K562 (cell line): Measurements from ENCODE around the gene PPARD. TPM values are rescaled to one million over a fixed set of nuclear protein-coding genes. Genes with fewer than 3 reads are reported as not detected.
A peak's percentile ranks its signal among the peaks of the same experiment; 100 is the strongest.

Source experiments
- ATAC-seq: fragments of 200-7000 bp; cut with Tn5 transposase; 3 replicates; pipeline ENCODE4 v1.9.1; 2020; ENCODE audit warnings: moderate library complexity
- BruUV-seq: library from RNA; stranded (reverse); fragments of 400-500 nt; replicated peaks from 2 replicates; lab custom pipeline; 2021; lab: Mats Ljungman, UMichigan
- CTCF ChIA-PET: fragments of 300-600 bp; formaldehyde crosslinking; extraction: SDS; loops from one replicate; lab custom pipeline; 2021; ENCODE audit warnings: low intra/inter-chr PET ratio; lab: Yijun Ruan, JAX
- POLR2A ChIA-PET: fragments of 300-600, 350-650 bp; sonication (Branson Sonifier 250); formaldehyde crosslinking; extraction: SDS; loops from one replicate; lab custom pipeline; 2021; ENCODE audit warnings: antibody characterized with exemption, inconsistent platforms; lab: Yijun Ruan, JAX
- DNase-seq, 4 experiments: peaks; one replicate each; pipeline versions ENCODE4 v3.0.0 to v3.0.0-alpha.2; 2011 to 2018; ENCODE audit warnings: low spot score in 3 of 4, mixed read lengths in 3 of 4; ENCODE audit errors: extremely low read depth in 1 of 4
- FAIRE-seq: peaks from 2 replicates; lab custom pipeline; 2011; peaks lifted over from hg19 to GRCh38; lab: Jason Lieb, UNC
- H2AFZ ChIP-seq: 2 replicates; pipeline ENCODE4 v1.6.0; 2011; ENCODE audit warnings: low read depth, low read length, control low read depth, inconsistent platforms
- H3K27ac ChIP-seq: fragments of 200-600 bp; 3 replicates; pipeline ENCODE4 v1.8.0; 2011; ENCODE audit warnings: low read depth, mild to moderate bottlenecking, control low read depth, inconsistent platforms, low read length, moderate library complexity, mixed read lengths; ENCODE audit errors: extremely low read depth
- H3K27me3 ChIP-seq, 2 experiments: fragments of 300-600 bp in 1 of 2; 2 replicates in 1 of 2; 3 replicates in 1 of 2; pipeline versions ENCODE4 v1.6.0 to v1.8.0; 2011; ENCODE audit warnings: inconsistent platforms in 2 of 2, low read length in 2 of 2, mild to moderate bottlenecking in 1 of 2, mixed read lengths in 1 of 2, moderate library complexity in 1 of 2; ENCODE audit not compliant: control insufficient read depth in 2 of 2, insufficient read depth in 2 of 2
- H3K36me3 ChIP-seq: fragments of 300-600 bp; 3 replicates; pipeline ENCODE4 v1.8.0; 2011; ENCODE audit warnings: mild to moderate bottlenecking, low read length, inconsistent platforms; ENCODE audit not compliant: control insufficient read depth, insufficient read depth
- H3K4me1 ChIP-seq, 2 experiments: fragments of 200-600 bp in 1 of 2; replicated peaks in 1 of 2; 2 replicates in 1 of 2; 3 replicates in 1 of 2; pipeline versions ENCODE4 v1.5.1 to v1.8.0; 2011; ENCODE audit warnings: inconsistent platforms in 2 of 2, low read length in 2 of 2, mild to moderate bottlenecking in 1 of 2, mixed read lengths in 1 of 2, moderate library complexity in 1 of 2; ENCODE audit not compliant: control insufficient read depth in 2 of 2, insufficient read depth in 2 of 2
- H3K4me2 ChIP-seq: 2 replicates; pipeline ENCODE4 v1.6.1; 2011; ENCODE audit warnings: low read length, control low read depth, inconsistent platforms, mixed read lengths; ENCODE audit not compliant: insufficient read depth
- H3K4me3 ChIP-seq: fragments of 200-600 bp; sonication (generic), shearing (Covaris generic); 2 replicates; pipeline ENCODE4 v1.5.1; 2016; ENCODE audit warnings: control low read depth, inconsistent platforms
- H3K79me2 ChIP-seq: fragments of 200-600 bp; 3 replicates; pipeline ENCODE4 v1.8.0; 2011; ENCODE audit warnings: low read length, inconsistent platforms; ENCODE audit not compliant: control insufficient read depth, insufficient read depth
- H3K9ac ChIP-seq, 2 experiments: 2 replicates each; pipeline versions ENCODE4 v1.6.0 to v1.6.1; 2011; ENCODE audit warnings: low read depth in 2 of 2, low read length in 2 of 2, control low read depth in 1 of 2, inconsistent platforms in 1 of 2, mild to moderate bottlenecking in 1 of 2, mixed read lengths in 1 of 2; ENCODE audit not compliant: insufficient read depth in 1 of 2
- H3K9me1 ChIP-seq: one replicate; pipeline ENCODE4 v1.6.0; 2011; ENCODE audit warnings: inconsistent platforms, mild to moderate bottlenecking, low read length, moderate library complexity; ENCODE audit not compliant: control insufficient read depth, insufficient read depth
- H3K9me3 ChIP-seq: replicated peaks from 2 replicates; pipeline ENCODE4 v1.5.1; 2011; ENCODE audit warnings: low read depth, low read length, inconsistent platforms; ENCODE audit not compliant: control insufficient read depth, insufficient read depth
- H4K20me1 ChIP-seq: replicated peaks from 2 replicates; pipeline ENCODE4 v1.6.1; 2011; ENCODE audit warnings: low read length, inconsistent platforms, mixed read lengths; ENCODE audit not compliant: control insufficient read depth, insufficient read depth
- BCOR ChIP-seq: fragments of 450-650 bp; IDR thresholded peaks from 2 replicates; pipeline ENCODE4 v1.6.1; 2016
- CBX1 ChIP-seq: sonication (generic); IDR thresholded peaks from 2 replicates; pipeline ENCODE4 v1.6.1; 2016; ENCODE audit warnings: antibody characterized with exemption, low read depth, mild to moderate bottlenecking
- CBX5 ChIP-seq: IDR thresholded peaks from 2 replicates; pipeline ENCODE4 v1.6.1; 2014; ENCODE audit warnings: low read depth, borderline replicate concordance
- ELK1 ChIP-seq: sonication (generic); formaldehyde crosslinking; IDR thresholded peaks from 2 replicates; pipeline ENCODE4 v1.8.1; 2022; ENCODE audit warnings: missing genetic modification reagents
- FOXA1 ChIP-seq: fragments of 450-650 bp; IDR thresholded peaks from 2 replicates; pipeline ENCODE4 v1.6.1; 2016; ENCODE audit warnings: mild to moderate bottlenecking, borderline replicate concordance
- KDM5B ChIP-seq: fragments of 200-600 bp; sonication (generic); IDR thresholded peaks from 2 replicates; pipeline ENCODE4 v1.6.1; 2012; ENCODE audit warnings: low read depth, mild to moderate bottlenecking, moderate library complexity, low read length, control low read depth, inconsistent platforms; ENCODE audit not compliant: insufficient replicate concordance
- RBM25 ChIP-seq: fragments of 200-400 bp; formaldehyde crosslinking; IDR thresholded peaks from 2 replicates; pipeline ENCODE4 v1.6.1; 2018; ENCODE audit warnings: low read length, low read depth, moderate library complexity; ENCODE audit not compliant: severe bottlenecking
- TFAP4 ChIP-seq: sonication (generic); formaldehyde crosslinking; IDR thresholded peaks from 2 replicates; pipeline ENCODE4 v1.8.0; 2022; ENCODE audit warnings: missing genetic modification reagents, mild to moderate bottlenecking, moderate library complexity, borderline replicate concordance
- THRB ChIP-seq: fragments of 450-650 bp; formaldehyde crosslinking; conservative IDR thresholded peaks from 2 replicates; pipeline ENCODE4 v1.4.0; 2022; ENCODE audit warnings: mild to moderate bottlenecking, missing genetic modification characterization
- ZFP36 ChIP-seq: fragments of 150-350 bp; IDR thresholded peaks from 2 replicates; pipeline ENCODE4 v1.6.1; 2018; ENCODE audit warnings: low read length, low read depth; ENCODE audit not compliant: partially characterized antibody
- ZNF253 ChIP-seq: fragments of 250-450 bp; sonication (Bioruptor Pico); conservative IDR thresholded peaks from 2 replicates; pipeline ENCODE4 v1.6.1; 2021; ENCODE audit warnings: mild to moderate bottlenecking
- ZNF695 ChIP-seq: fragments of 450-650 bp; formaldehyde crosslinking; IDR thresholded peaks from 2 replicates; pipeline ENCODE4 v1.4.0; 2020; ENCODE audit warnings: mild to moderate bottlenecking, moderate library complexity
- WGBS: fragments of 100-300 bp; shearing (Covaris generic); methylation state at CpG from one replicate; pipeline ENCODE4 v1.1.6; 2016; ENCODE audit warnings: low coverage, mixed read lengths; ENCODE audit not compliant: insufficient coverage; ENCODE audit errors: missing lambda C conversion rate; 5-methylcytosine and 5-hydroxymethylcytosine counted together
- in situ Hi-C: fragments of 300-500 bp; cut with MboI; formaldehyde crosslinking; loops from 4 replicates; pipeline ENCODE4 v1.15.0; 2018; ENCODE audit warnings: inconsistent platforms, mixed read lengths
- intact Hi-C: fragments of 100-400 bp; cut with micrococcal nuclease; formaldehyde crosslinking; loops from 2 replicates; pipeline ENCODE4 v1.14.2; 2022
- polyA plus RNA-seq, 8 experiments: library from polyadenylated mRNA; depleted of rRNA in 4 of 8; stranded (reverse) in 5 of 8; unstranded in 3 of 8; fragments of >200 nt; fragmentation: Nextera tagmentation in 2 of 8; fragmentation: Illumina TruSeq in 1 of 8; extraction: Ambion mirVana in 2 of 8; extraction: Trizol in 1 of 8; gene quantifications; 2 replicates each; pipeline versions ENCODE4 v1.2.1 to v1.2.3, GENCODE V29; 2011 to 2014; ENCODE audit warnings: inconsistent platforms in 1 of 8, missing spikeins in 1 of 8
- total RNA-seq, 7 experiments: library from RNA; depleted of rRNA in 6 of 7; stranded (reverse); fragments of >200 nt in 6 of 7; fragmentation: Illumina TruSeq in 2 of 7; extraction: Trizol in 2 of 7; gene quantifications; 2 replicates each; pipeline versions ENCODE4 v1.2.1 to v1.2.3, GENCODE V29; 2011 to 2021; ENCODE audit warnings: low replicate concordance in 1 of 7

The PPARD gene
- total and polyA plus RNA-seq, 9 of the 15 experiments (the other 6 are each of a cell fraction or from before 2014, with no cell fraction given) = 0.14 to 13.2 (median 3.8) TPM

GRCh38 chr6:35441642-35442041 is 99.3 kb downstream of the PPARD start:
- intact Hi-C loops (no loop called here), in situ Hi-C loops (no loop called here)
- Histone ChIP-seq H3K4me1 (peaks cover 5 to 10% of the 10 kb centered on the region in 2 experiments; a peak in 3 of 5 replicates), H2AFZ (no peak overlapping the region), H4K20me1 (no peaks in the 10 kb centered on the region), H3K9ac (no peak overlapping the region), H3K79me2 (no peaks in the 10 kb centered on the region), H3K27me3 (peaks cover 7 to 16% of the 10 kb centered on the region in 2 experiments; a peak in 4 of 5 replicates), H3K4me2 (no peak overlapping the region), H3K9me1 (no peaks in the 10 kb centered on the region), H3K27ac (no peak overlapping the region), H3K36me3 (no peaks in the 10 kb centered on the region), H3K9me3 (no peaks in the 10 kb centered on the region), H3K4me3 (no peak overlapping the region)
- ChIA-PET POLR2A (no interaction called here), CTCF (no interaction called here)
- DNase-seq (no peak), FAIRE-seq (no peak), ATAC-seq (no peak)
- BruUV-seq = no TSS peak
- no peak for TF ChIP-seq THRB
- TF ChIP-seq CBX5 = no peak
- no peak for TF ChIP-seq FOXA1
- peak; percentile 34; the same call in 1 of the 2 replicates for TF ChIP-seq TFAP4 (CRISPR knock-in tag)
- peak; percentile 70 for TF ChIP-seq RBM25
- no peak for TF ChIP-seq ELK1
- no peak for TF ChIP-seq ZNF253 (CRISPR knock-in tag)
- TF ChIP-seq BCOR = 0 out of 2 replicates have a peak, but pooled peaks have one; percentile 17
- TF ChIP-seq ZFP36 = no peak
- no peak for TF ChIP-seq ZNF695
- TF ChIP-seq KDM5B = no peak
- TF ChIP-seq CBX1 = no peak
- WGBS = 43% methylated on average over 3 of the region's 4 CpGs
